ENCODE results near the gene RALGPS1.

The RALGPS1 gene

GRCh38 chr9:127051881-127052595 lies 137.5 kb downstream of the RALGPS1 start:
- DNase-seq = no peak

GRCh38 chr9:127053057-127053821 lies 138.7 kb downstream of the RALGPS1 start:
- no peak for DNase-seq

GRCh38 chr9:127053960-127054359 lies 139.4 kb downstream of the RALGPS1 start:
- peak in 1 of 58 donors; percentile 29 for DNase-seq

- no peak for DNase-seq
These were observed 141.3 kb downstream of the RALGPS1 start for GRCh38 chr9:127055745-127056402.

GRCh38 chr9:127056446-127056845 lies 141.9 kb downstream of the RALGPS1 start:
- DNase-seq = no peak

GRCh38 chr9:127058011-127058644 lies 143.5 kb downstream of the RALGPS1 start:
- DNase-seq = peak in 33 of 58 donors; percentile 25 to 81 (median 51)

- no peak for DNase-seq
These were observed 144.1 kb downstream of the RALGPS1 start for GRCh38 chr9:127058645-127059021.

- DNase-seq = no peak
These were observed 144.4 kb downstream of the RALGPS1 start for GRCh38 chr9:127059030-127059429.

- no peak for DNase-seq
These were observed 145.3 kb downstream of the RALGPS1 start for GRCh38 chr9:127059765-127060361.

- no peak for DNase-seq
These were observed 146.8 kb downstream of the RALGPS1 start for GRCh38 chr9:127061411-127061810.

- no peak for DNase-seq
These were observed 149.8 kb downstream of the RALGPS1 start for GRCh38 chr9:127064335-127064734.

GRCh38 chr9:127065592-127065991 lies 151.0 kb downstream of the RALGPS1 start:
- no peak for DNase-seq

GRCh38 chr9:127066060-127066850 lies 151.7 kb downstream of the RALGPS1 start:
- DNase-seq = no peak

GRCh38 chr9:127066851-127067136 lies 152.2 kb downstream of the RALGPS1 start:
- DNase-seq = no peak

GRCh38 chr9:127067603-127068220 lies 153.1 kb downstream of the RALGPS1 start:
- DNase-seq = no peak

GRCh38 chr9:127074561-127075548 lies 160.3 kb downstream of the RALGPS1 start:
- DNase-seq = peak in 24 of 58 donors; percentile 19 to 75 (median 46)

- no peak for DNase-seq
These were observed 161.2 kb downstream of the RALGPS1 start for GRCh38 chr9:127075624-127076372.
